ENCODE measurements around the gene BRAF. TPM values are rescaled to one million over a fixed set of nuclear protein-coding genes. Genes with fewer than 3 reads are reported as not detected.

Gene BRAF
- total and polyA plus RNA-seq, 2 of the 8 experiments (the other 6 are each of a cell fraction or from before 2014, with no cell fraction given): 11.4 to 32.6 TPM

- no peak overlapping the region for H3K56ac ChIP-seq (replicated peaks; ENCODE audit: insufficient read length, low read depth, low read length)
- H4K20me1 ChIP-seq (replicated peaks in 1 of 2; ENCODE audit: control insufficient read depth in 1 of 2, insufficient read depth in 2 of 2, low read length in 2 of 2): no peaks in the 10 kb centered on the region
- H4K8ac ChIP-seq (ENCODE audit: extremely low read depth, insufficient read depth, low read length): no peak overlapping the region
- H4K5ac ChIP-seq (ENCODE audit: insufficient read length, low read depth, low read length): no peak overlapping the region
- DNase-seq (ENCODE audit: low read depth in 1 of 2, low spot score in 2 of 2) (no peak), FAIRE-seq (no peak)
- H2BK15ac ChIP-seq (ENCODE audit: low read length): no peak overlapping the region
- no peak overlapping the region for H4K91ac ChIP-seq (replicated peaks; ENCODE audit: insufficient read length, low read length)
- no peak overlapping the region for H3K9ac ChIP-seq (replicated peaks in 1 of 4; ENCODE audit: extremely low read depth in 1 of 4, low read depth in 3 of 4, low read length in 3 of 4)
- H3K23ac ChIP-seq (ENCODE audit: insufficient read length): no peak overlapping the region
- no peak overlapping the region for H3K27ac ChIP-seq (ENCODE audit: low read depth, low read length)
- H3K14ac ChIP-seq (ENCODE audit: insufficient read length): no peak overlapping the region
- TF ChIP-seq SAP30 (IDR thresholded peaks at IDR 0.05; ENCODE audit: insufficient read depth, insufficient replicate concordance, low read length) (no peak), TEAD4 (IDR thresholded peaks at IDR 0.05; ENCODE audit: low read depth, low read length) (no peak)
- H2BK5ac ChIP-seq (ENCODE audit: low read depth, low read length): no peak overlapping the region
- no peaks in the 10 kb centered on the region for H3K79me1 ChIP-seq (ENCODE audit: low read depth, low read length)
- H3K4ac ChIP-seq (replicated peaks; ENCODE audit: insufficient read length, low read depth, low read length): no peak overlapping the region
- H2AK5ac ChIP-seq (ENCODE audit: low read depth, low read length): no peak overlapping the region
- H3K79me2 ChIP-seq (ENCODE audit: control insufficient read depth in 1 of 2, insufficient read depth in 2 of 2, low read length in 2 of 2): no peaks in the 10 kb centered on the region
- H2BK120ac ChIP-seq (replicated peaks; ENCODE audit: low read depth, low read length): no peak overlapping the region
- CTCF ChIA-PET (ENCODE audit: partially characterized antibody): interaction anchor here (1.0 kb wide), 1 partner anchor 61 kb away, joined by 4 read pairs; no protein-coding TSS in a partner anchor
- H3K23me2 ChIP-seq (ENCODE audit: low read depth, low read length): no peaks in the 10 kb centered on the region
- H3K4me2 ChIP-seq (ENCODE audit: insufficient read depth in 1 of 2, low read depth in 2 of 2, low read length in 2 of 2): no peak overlapping the region
- WGBS, 2 experiments (ENCODE audit: extremely low coverage in 1 of 2, insufficient coverage in 1 of 2, insufficient read length in 1 of 2, insufficient replicate concordance in 2 of 2, low coverage in 1 of 2, low lambda C conversion rate in 2 of 2, missing lambda C conversion rate in 1 of 2): 88% methylated on average over 10 of the region's 10 CpGs; no CpG with 5 or more reads in 1 of the 2 experiments
- no peak overlapping the region for H3K18ac ChIP-seq (ENCODE audit: extremely low read depth, low read length)
- H2AFZ ChIP-seq (ENCODE audit: low read length): no peak overlapping the region
- no peak overlapping the region for H2BK20ac ChIP-seq (ENCODE audit: low read length)
- H3K4me3 ChIP-seq (ENCODE audit: extremely low read depth in 1 of 4, insufficient read depth in 2 of 4, low read depth in 3 of 4, low read length in 4 of 4): no peak overlapping the region
- H3K4me1 ChIP-seq (replicated peaks in 1 of 4; ENCODE audit: control insufficient read depth in 3 of 4, insufficient read depth in 4 of 4, low read length in 3 of 4): no peaks in the 10 kb centered on the region
- POLR2A ChIA-PET (ENCODE audit: partially characterized antibody): interaction anchor here (0.7 kb wide), 1 partner anchor 107 kb away, joined by 3 read pairs; no protein-coding TSS in a partner anchor
- H3K36me3 ChIP-seq (ENCODE audit: control insufficient read depth in 2 of 4, insufficient read depth in 4 of 4, low read length in 3 of 4): no peaks in the 10 kb centered on the region
- no peak overlapping the region for H2BK12ac ChIP-seq (ENCODE audit: low read depth, low read length)
- peaks cover 0 to 3% of the 10 kb centered on the region in 2 experiments; a peak in 1 of 4 replicates for H3K9me3 ChIP-seq (ENCODE audit: insufficient read depth in 2 of 2, low read depth in 1 of 2, low read length in 1 of 2)
- no peaks in the 10 kb centered on the region for H3K27me3 ChIP-seq (replicated peaks in 1 of 4; ENCODE audit: control insufficient read depth in 3 of 4, extremely low read depth in 1 of 4, insufficient read depth in 3 of 4, low read length in 3 of 4)
Observed at GRCh38 chr7:140714331-140715040, 210.2 kb downstream of the BRAF start.
